Activated CD4-positive, alpha-beta memory T cell treated with anti-CD3 and anti-CD28 coated beads, Interleukin-2, amount 10 ng/mL, durations not matched to agents 7 days and 5 days (primary cell): ENCODE measurements around the gene REST. TPM values are rescaled to one million over a fixed set of nuclear protein-coding genes. Genes with fewer than 3 reads are reported as not detected.
"Not testable (repeated sequence)": the region's sequence is repeated elsewhere in the genome, so short reads cannot be mapped to it uniquely, and the experiment has no call there.

Source experiments
- CTCF ChIA-PET: fragments of 350-600 bp; sonication (Branson Sonifier 250); formaldehyde crosslinking; loops from one replicate; lab custom pipeline; 2021; ENCODE audit warnings: antibody characterized with exemption, inconsistent platforms; lab: Charles Lee
- POLR2A ChIA-PET: fragments of 350-600 bp; sonication (Branson Sonifier 250); formaldehyde crosslinking; loops from one replicate; lab custom pipeline; 2021; ENCODE audit warnings: antibody characterized with exemption; lab: Charles Lee
- DNase-seq: peaks from one replicate; pipeline ENCODE4 v3.0.0-alpha.2; 2020
- H3K27ac Mint-ChIP-seq: one replicate; pipeline ENCODE4 v1.8.0; 2021; ENCODE audit warnings: mild to moderate bottlenecking, mixed read lengths
- H3K27me3 Mint-ChIP-seq: one replicate; pipeline ENCODE4 v1.8.0; 2021; ENCODE audit warnings: mixed read lengths
- H3K36me3 Mint-ChIP-seq: one replicate; pipeline ENCODE4 v1.8.0; 2021; ENCODE audit warnings: low read depth, mixed read lengths
- H3K4me1 Mint-ChIP-seq: one replicate; pipeline ENCODE4 v1.8.0; 2021; ENCODE audit warnings: mixed read lengths
- H3K4me3 Mint-ChIP-seq: one replicate; pipeline ENCODE4 v1.8.0; 2021; ENCODE audit warnings: mild to moderate bottlenecking, mixed read lengths
- H3K9me3 Mint-ChIP-seq: one replicate; pipeline ENCODE4 v1.8.0; 2021; ENCODE audit warnings: mixed read lengths
- total RNA-seq, 2 experiments: library from RNA; stranded (reverse); gene quantifications; one replicate each; pipeline ENCODE4 v1.2.3, GENCODE V29; 2021

REST gene
- total RNA-seq, 2 experiments from 2014 or later, result 54.7 to 58.3 TPM

- ChIA-PET CTCF (interaction anchor here (0.9 kb wide), 1 partner anchor 11 kb away, joined by 3 read pairs; no protein-coding TSS in a partner anchor), POLR2A (no interaction called here)
- no peaks in the 10 kb centered on the region for H3K27me3 Mint-ChIP-seq
- peaks cover 14% of the 10 kb centered on the region for H3K4me1 Mint-ChIP-seq
- no peak overlapping the region for H3K4me3 Mint-ChIP-seq
- no peaks in the 10 kb centered on the region for H3K9me3 Mint-ChIP-seq
- DNase-seq, result no peak
- H3K27ac Mint-ChIP-seq, result no peak overlapping the region
- H3K36me3 Mint-ChIP-seq, result peaks cover 57% of the 10 kb centered on the region
These were observed 19.5 kb downstream of the REST start for GRCh38 chr4:56927196-56927595.

DNA sequence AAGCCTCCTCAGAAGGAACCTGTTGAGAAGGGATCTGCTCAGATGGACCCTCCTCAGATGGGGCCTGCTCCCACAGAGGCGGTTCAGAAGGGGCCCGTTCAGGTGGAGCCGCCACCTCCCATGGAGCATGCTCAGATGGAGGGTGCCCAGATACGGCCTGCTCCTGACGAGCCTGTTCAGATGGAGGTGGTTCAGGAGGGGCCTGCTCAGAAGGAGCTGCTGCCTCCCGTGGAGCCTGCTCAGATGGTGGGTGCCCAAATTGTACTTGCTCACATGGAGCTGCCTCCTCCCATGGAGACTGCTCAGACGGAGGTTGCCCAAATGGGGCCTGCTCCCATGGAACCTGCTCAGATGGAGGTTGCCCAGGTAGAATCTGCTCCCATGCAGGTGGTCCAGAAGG is 22.9 kb downstream of the REST start:
- no peaks in the 10 kb centered on the region for H3K9me3 Mint-ChIP-seq
- peaks cover 21% of the 10 kb centered on the region for H3K4me1 Mint-ChIP-seq
- no peaks in the 10 kb centered on the region for H3K27me3 Mint-ChIP-seq
- no peak overlapping the region for H3K27ac Mint-ChIP-seq
- ChIA-PET POLR2A (interaction anchor here (0.9 to 1.3 kb wide), 2 partner anchors 21 to 46 kb away, joined by 3 read pairs; partner anchors contain the start of gene NOA1), CTCF (no interaction called here)
- DNase-seq, result no peak
- H3K36me3 Mint-ChIP-seq, result peaks cover 55% of the 10 kb centered on the region
- no peak overlapping the region for H3K4me3 Mint-ChIP-seq

GRCh38 chr4:56931924-56932323 is 24.2 kb downstream of the REST start:
- no peak overlapping the region for H3K4me3 Mint-ChIP-seq
- CTCF ChIA-PET, result no interaction called here
- no peaks in the 10 kb centered on the region for H3K27me3 Mint-ChIP-seq
- DNase-seq, result no peak
- peaks cover 21% of the 10 kb centered on the region for H3K4me1 Mint-ChIP-seq
- H3K9me3 Mint-ChIP-seq, result no peaks in the 10 kb centered on the region
- POLR2A ChIA-PET, result interaction anchor here (0.5 to 1.3 kb wide), 2 partner anchors 22 to 42 kb away, joined by 3 read pairs; no protein-coding TSS in a partner anchor
- H3K36me3 Mint-ChIP-seq, result peaks cover 57% of the 10 kb centered on the region
- H3K27ac Mint-ChIP-seq, result no peak overlapping the region

- Mint-ChIP-seq H3K9me3 (no peaks in the 10 kb centered on the region), H3K36me3 (peaks cover 40% of the 10 kb centered on the region), H3K27ac (no peak overlapping the region), H3K4me1 (peaks cover 7% of the 10 kb centered on the region), H3K27me3 (no peaks in the 10 kb centered on the region), H3K4me3 (no peak overlapping the region)
- DNase-seq, result no peak
- ChIA-PET CTCF (interaction anchor here (0.8 kb wide), 1 partner anchor 14 kb away, joined by 3 read pairs; no protein-coding TSS in a partner anchor), POLR2A (no interaction called here)
These were observed 29.6 kb downstream of the REST start for GRCh38 chr4:56937262-56937661.

GRCh38 chr4:56939826-56940225 is 32.1 kb downstream of the REST start:
- H3K36me3 Mint-ChIP-seq, result peaks cover 24% of the 10 kb centered on the region
- H3K4me3 Mint-ChIP-seq, DNase-seq, CTCF ChIA-PET, H3K27ac Mint-ChIP-seq, H3K27me3 Mint-ChIP-seq, POLR2A ChIA-PET, H3K9me3 Mint-ChIP-seq, H3K4me1 Mint-ChIP-seq: not testable (repeated sequence)

GRCh38 chr4:56940403-56940802 is 32.7 kb downstream of the REST start:
- DNase-seq, result no peak
- POLR2A ChIA-PET, result no interaction called here
- Mint-ChIP-seq H3K27ac (no peak overlapping the region), H3K9me3 (no peaks in the 10 kb centered on the region), H3K27me3 (no peaks in the 10 kb centered on the region), H3K36me3 (peaks cover 21% of the 10 kb centered on the region), H3K4me1 (no peaks in the 10 kb centered on the region), H3K4me3 (no peak overlapping the region)
- CTCF ChIA-PET, result no interaction called here

DNA sequence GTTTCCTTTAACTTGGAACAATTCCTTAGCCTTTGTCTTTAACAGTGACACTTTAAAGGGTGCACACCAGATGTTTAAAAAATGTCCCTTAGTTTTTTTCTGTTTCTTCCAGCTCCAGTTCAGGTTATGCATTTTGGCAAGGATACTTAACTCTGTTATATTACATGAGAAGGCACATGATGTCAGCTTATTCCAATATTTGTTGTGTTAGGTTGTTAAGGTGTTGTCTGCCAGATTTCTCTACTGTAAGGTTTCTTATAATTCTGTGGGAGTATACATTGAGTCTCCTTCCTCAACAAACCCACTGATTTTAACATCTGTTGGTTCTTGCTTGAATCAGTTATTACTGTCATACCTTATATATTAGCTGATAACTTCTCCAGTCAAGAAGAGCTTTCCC is 33.3 kb downstream of the REST start:
- H3K4me3 Mint-ChIP-seq, result no peak overlapping the region
- ChIA-PET CTCF (no interaction called here), POLR2A (interaction anchor here (2.1 kb wide), 1 partner anchor 32 kb away, joined by 5 read pairs; no protein-coding TSS in a partner anchor)
- no peaks in the 10 kb centered on the region for H3K4me1 Mint-ChIP-seq
- no peaks in the 10 kb centered on the region for H3K27me3 Mint-ChIP-seq
- no peaks in the 10 kb centered on the region for H3K9me3 Mint-ChIP-seq
- H3K27ac Mint-ChIP-seq, result no peak overlapping the region
- H3K36me3 Mint-ChIP-seq, result peaks cover 21% of the 10 kb centered on the region
- no peak for DNase-seq

DNA sequence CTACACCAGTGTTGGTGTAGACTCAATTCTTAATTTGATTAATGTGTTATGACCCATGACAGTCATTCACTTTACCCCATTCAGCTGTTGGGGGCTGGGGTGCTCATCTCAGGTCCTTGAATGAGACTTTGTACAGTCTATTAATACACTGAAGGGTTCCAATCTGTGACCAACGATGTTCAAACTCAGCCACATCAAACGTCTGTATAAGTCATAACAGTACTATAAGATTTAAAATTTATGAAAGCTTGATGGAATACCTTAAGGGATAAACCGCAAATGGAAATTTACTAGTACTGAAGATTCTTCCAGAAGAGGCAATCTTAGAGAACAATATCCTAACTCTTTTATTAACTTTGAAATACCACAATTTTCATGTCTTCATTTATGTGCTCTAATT is 33.7 kb downstream of the REST start:
- H3K4me1 Mint-ChIP-seq, result no peaks in the 10 kb centered on the region

GRCh38 chr4:56953680-56954520 is 46.2 kb downstream of the REST start:
- H3K27me3 Mint-ChIP-seq, result no peaks in the 10 kb centered on the region
- CTCF ChIA-PET, result interaction anchor here (0.9 kb wide), 1 partner anchor 653 kb away, joined by 3 read pairs; no protein-coding TSS in a partner anchor
- H3K4me1 Mint-ChIP-seq, result no peaks in the 10 kb centered on the region
- DNase-seq, result no peak
- H3K36me3 Mint-ChIP-seq, result no peaks in the 10 kb centered on the region
- H3K27ac Mint-ChIP-seq, result no peak overlapping the region
- no peak overlapping the region for H3K4me3 Mint-ChIP-seq
- H3K9me3 Mint-ChIP-seq, result no peaks in the 10 kb centered on the region
- POLR2A ChIA-PET, result interaction anchor here (0.6 to 1.4 kb wide), 3 partner anchors 9 to 24 kb away, joined by 3 read pairs; partner anchors contain the start of gene NOA1

More for the DNA sequence above, 33.7 kb downstream of the REST start:
- ChIA-PET CTCF (no interaction called here), POLR2A (interaction anchor here (2.1 kb wide), 1 partner anchor 33 kb away, joined by 5 read pairs; no protein-coding TSS in a partner anchor)
- Mint-ChIP-seq H3K9me3 (no peaks in the 10 kb centered on the region), H3K4me3 (no peak overlapping the region), H3K27me3 (no peaks in the 10 kb centered on the region), H3K36me3 (peaks cover 21% of the 10 kb centered on the region), H3K27ac (no peak overlapping the region)
- no peak for DNase-seq

DNA sequence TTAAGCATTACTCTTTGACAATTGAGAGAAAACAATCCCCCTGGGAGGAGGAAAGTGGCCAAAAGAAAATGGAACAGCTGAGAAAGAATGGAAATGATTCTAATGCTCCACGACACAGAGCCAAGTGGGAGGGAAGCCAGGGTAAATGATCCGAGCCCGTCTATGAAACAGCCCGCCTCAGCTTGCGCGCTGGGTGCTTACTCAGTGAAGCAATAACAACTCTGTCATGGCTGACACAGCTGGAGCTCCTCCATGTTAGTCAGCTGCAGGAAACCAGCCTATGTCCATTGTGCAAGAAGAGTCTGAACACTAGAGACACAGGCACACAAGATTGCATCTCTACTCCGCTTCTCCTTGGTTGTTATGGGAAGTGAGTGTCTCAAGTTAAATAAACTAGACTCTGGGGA is 50.4 kb downstream of the REST start:
- Mint-ChIP-seq H3K36me3 (peaks cover 13% of the 10 kb centered on the region), H3K9me3 (no peaks in the 10 kb centered on the region), H3K4me1 (no peaks in the 10 kb centered on the region), H3K27ac (no peak overlapping the region), H3K4me3 (no peak overlapping the region), H3K27me3 (no peaks in the 10 kb centered on the region)
- POLR2A ChIA-PET, result interaction anchor here (1.6 kb wide), 1 partner anchor 19 kb away, joined by 6 read pairs; the partner anchor contains the start of gene NOA1
- no peak for DNase-seq
- CTCF ChIA-PET, result no interaction called here

DNA sequence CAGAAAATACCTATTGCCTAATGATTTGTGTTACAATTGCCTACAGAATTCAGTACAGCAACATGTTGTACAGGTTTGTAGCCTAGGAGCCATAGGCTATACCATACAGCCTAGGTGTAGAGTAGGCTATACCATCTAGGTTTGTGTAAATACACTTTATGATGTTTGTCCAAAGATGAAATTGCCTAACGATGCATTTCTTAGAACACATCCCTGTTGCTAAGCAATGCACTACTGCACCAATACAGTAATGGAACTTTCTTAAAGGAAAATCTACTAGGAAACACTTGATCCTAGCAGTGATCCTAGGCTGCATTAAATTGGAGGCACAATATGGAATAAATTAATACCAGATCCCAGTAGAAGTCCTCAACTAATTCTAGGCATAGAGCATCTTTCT is 51.4 kb downstream of the REST start:
- H3K27ac Mint-ChIP-seq, result no peak overlapping the region
- H3K4me3 Mint-ChIP-seq, result no peak overlapping the region
- H3K9me3 Mint-ChIP-seq, result no peaks in the 10 kb centered on the region
- H3K4me1 Mint-ChIP-seq, result no peaks in the 10 kb centered on the region
- peaks cover 17% of the 10 kb centered on the region for H3K36me3 Mint-ChIP-seq
- no peak for DNase-seq
- POLR2A ChIA-PET, result interaction anchor here (2.4 kb wide), 1 partner anchor 19 kb away, joined by 12 read pairs; the partner anchor contains the start of genes NOA1 and POLR2B
- no peaks in the 10 kb centered on the region for H3K27me3 Mint-ChIP-seq
- CTCF ChIA-PET, result interaction anchor here (1.0 to 2.7 kb wide), 3 partner anchors 19 to 158 kb away, joined by 3 to 17 read pairs (median 3); partner anchors contain the start of gene NOA1

- no peak overlapping the region for H3K4me3 Mint-ChIP-seq
- POLR2A ChIA-PET, result interaction anchor here (2.4 kb wide), 1 partner anchor 17 kb away, joined by 12 read pairs; the partner anchor contains the start of genes NOA1 and POLR2B
- CTCF ChIA-PET, result interaction anchor here (1.3 to 2.7 kb wide), 3 partner anchors 17 to 525 kb away, joined by 3 to 17 read pairs (median 5); partner anchors contain the start of genes NOA1, PAICS and PPAT
- no peak overlapping the region for H3K27ac Mint-ChIP-seq
- DNase-seq, result no peak
- H3K4me1 Mint-ChIP-seq, result no peaks in the 10 kb centered on the region
- H3K36me3 Mint-ChIP-seq, result peaks cover 32% of the 10 kb centered on the region
- no peaks in the 10 kb centered on the region for H3K9me3 Mint-ChIP-seq
- H3K27me3 Mint-ChIP-seq, result no peaks in the 10 kb centered on the region
These were observed 53.4 kb downstream of the REST start for GRCh38 chr4:56961107-56961500.

DNA sequence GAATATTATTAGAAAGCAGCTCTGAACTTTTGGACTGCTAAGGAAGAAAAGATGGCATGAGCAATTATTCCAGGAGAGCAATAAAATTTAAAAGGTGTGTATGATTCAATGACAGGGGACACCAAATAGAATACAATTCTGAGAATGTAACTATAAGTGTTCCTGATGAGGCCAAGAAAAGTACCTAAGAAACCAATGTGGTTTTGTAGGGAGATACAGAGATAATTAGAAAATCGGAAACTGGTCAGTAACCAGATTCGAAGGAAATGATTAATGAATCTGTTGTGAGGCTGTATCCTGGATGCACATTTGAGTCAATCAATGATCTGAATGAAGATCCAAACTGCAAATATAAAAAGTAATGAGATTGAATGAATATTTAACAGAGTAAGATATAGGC is 63.7 kb downstream of the REST start:
- H3K9me3 Mint-ChIP-seq, result peaks cover 13% of the 10 kb centered on the region
- peaks cover 66% of the 10 kb centered on the region for H3K36me3 Mint-ChIP-seq
- ChIA-PET CTCF (interaction anchor here (0.6 kb wide), 1 partner anchor 193 kb away, joined by 3 read pairs; no protein-coding TSS in a partner anchor), POLR2A (no interaction called here)
- no peaks in the 10 kb centered on the region for H3K27me3 Mint-ChIP-seq
- no peak overlapping the region for H3K27ac Mint-ChIP-seq
- no peak for DNase-seq
- H3K4me1 Mint-ChIP-seq, result peaks cover 48% of the 10 kb centered on the region
- H3K4me3 Mint-ChIP-seq, result no peak overlapping the region
